H1 (cell line): ENCODE data around the gene DHRS2. TPM values are rescaled to one million over a fixed set of nuclear protein-coding genes. Genes with fewer than 3 reads are reported as not detected.

ENCODE experiments used
- GTF2F1 ChIP-seq: IDR thresholded peaks from 2 replicates; pipeline ENCODE4 v1.6.1; 2012; ENCODE audit warnings: low read depth, low read length, improper control_type of control experiment, borderline replicate concordance
- SIX5 ChIP-seq: IDR thresholded peaks from 2 replicates; pipeline ENCODE4 v1.6.1; 2011; ENCODE audit warnings: mild to moderate bottlenecking, low read depth, low read length
- polyA plus RNA-seq, 7 experiments: library from polyadenylated mRNA; depleted of rRNA in 3 of 7; stranded (reverse) in 5 of 7; unstranded in 2 of 7; fragments of >200 nt in 5 of 7; fragments of 200-250 nt in 2 of 7; gene quantifications; 1 replicate in 5 of 7; 2 replicates in 1 of 7; 4 replicates in 1 of 7; pipeline versions ENCODE4 v1.2.1 to v1.2.3, GENCODE V29; 2011 to 2013; ENCODE audit warnings: missing spikeins in 2 of 7, mixed read lengths in 2 of 7
- total RNA-seq: library from RNA; stranded (reverse); fragmentation: NEBNext Ultra II Directional; extraction: Animal tissue kit (Norgen Biotek cat#: 25700); gene quantifications from 2 replicates; pipeline ENCODE4 v1.2.1, GENCODE V29; 2021
- TF ChIP-seq, protein P1 (sequence below): fragments of 300-600 bp; sonication (generic); IDR thresholded peaks from 2 replicates; pipeline ENCODE4 v1.7.1; 2012; ENCODE audit warnings: low read length, moderate library complexity, mild to moderate bottlenecking, inconsistent platforms; ENCODE audit not compliant: insufficient replicate concordance

DHRS2 gene
- total and polyA plus RNA-seq, 2 of the 8 experiments (the other 6 are each of a cell fraction or from before 2014, with no cell fraction given), result 1.1 to 3.5 TPM

DNA sequence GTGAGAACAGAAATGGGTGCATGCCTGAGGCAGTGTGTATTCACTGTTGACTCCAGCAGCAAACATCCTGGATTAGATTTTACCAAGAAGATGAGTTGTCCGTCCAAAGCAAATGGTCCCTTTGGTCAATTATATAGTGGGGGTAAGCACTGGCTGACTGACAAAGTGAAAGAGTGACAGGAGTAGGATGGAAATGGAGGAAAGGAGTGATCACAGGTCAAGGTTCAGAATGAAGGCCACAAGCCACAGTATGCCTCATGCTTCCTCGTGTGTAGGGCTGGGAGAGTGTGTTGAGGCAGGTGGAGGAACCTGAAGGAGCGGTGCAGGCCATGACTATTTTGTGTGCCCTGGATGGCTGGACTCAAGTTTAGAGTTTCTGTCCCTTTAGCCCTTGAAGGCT, 14.3 kb downstream of the DHRS2 start (continued):
- TF ChIP-seq, protein P1, sequence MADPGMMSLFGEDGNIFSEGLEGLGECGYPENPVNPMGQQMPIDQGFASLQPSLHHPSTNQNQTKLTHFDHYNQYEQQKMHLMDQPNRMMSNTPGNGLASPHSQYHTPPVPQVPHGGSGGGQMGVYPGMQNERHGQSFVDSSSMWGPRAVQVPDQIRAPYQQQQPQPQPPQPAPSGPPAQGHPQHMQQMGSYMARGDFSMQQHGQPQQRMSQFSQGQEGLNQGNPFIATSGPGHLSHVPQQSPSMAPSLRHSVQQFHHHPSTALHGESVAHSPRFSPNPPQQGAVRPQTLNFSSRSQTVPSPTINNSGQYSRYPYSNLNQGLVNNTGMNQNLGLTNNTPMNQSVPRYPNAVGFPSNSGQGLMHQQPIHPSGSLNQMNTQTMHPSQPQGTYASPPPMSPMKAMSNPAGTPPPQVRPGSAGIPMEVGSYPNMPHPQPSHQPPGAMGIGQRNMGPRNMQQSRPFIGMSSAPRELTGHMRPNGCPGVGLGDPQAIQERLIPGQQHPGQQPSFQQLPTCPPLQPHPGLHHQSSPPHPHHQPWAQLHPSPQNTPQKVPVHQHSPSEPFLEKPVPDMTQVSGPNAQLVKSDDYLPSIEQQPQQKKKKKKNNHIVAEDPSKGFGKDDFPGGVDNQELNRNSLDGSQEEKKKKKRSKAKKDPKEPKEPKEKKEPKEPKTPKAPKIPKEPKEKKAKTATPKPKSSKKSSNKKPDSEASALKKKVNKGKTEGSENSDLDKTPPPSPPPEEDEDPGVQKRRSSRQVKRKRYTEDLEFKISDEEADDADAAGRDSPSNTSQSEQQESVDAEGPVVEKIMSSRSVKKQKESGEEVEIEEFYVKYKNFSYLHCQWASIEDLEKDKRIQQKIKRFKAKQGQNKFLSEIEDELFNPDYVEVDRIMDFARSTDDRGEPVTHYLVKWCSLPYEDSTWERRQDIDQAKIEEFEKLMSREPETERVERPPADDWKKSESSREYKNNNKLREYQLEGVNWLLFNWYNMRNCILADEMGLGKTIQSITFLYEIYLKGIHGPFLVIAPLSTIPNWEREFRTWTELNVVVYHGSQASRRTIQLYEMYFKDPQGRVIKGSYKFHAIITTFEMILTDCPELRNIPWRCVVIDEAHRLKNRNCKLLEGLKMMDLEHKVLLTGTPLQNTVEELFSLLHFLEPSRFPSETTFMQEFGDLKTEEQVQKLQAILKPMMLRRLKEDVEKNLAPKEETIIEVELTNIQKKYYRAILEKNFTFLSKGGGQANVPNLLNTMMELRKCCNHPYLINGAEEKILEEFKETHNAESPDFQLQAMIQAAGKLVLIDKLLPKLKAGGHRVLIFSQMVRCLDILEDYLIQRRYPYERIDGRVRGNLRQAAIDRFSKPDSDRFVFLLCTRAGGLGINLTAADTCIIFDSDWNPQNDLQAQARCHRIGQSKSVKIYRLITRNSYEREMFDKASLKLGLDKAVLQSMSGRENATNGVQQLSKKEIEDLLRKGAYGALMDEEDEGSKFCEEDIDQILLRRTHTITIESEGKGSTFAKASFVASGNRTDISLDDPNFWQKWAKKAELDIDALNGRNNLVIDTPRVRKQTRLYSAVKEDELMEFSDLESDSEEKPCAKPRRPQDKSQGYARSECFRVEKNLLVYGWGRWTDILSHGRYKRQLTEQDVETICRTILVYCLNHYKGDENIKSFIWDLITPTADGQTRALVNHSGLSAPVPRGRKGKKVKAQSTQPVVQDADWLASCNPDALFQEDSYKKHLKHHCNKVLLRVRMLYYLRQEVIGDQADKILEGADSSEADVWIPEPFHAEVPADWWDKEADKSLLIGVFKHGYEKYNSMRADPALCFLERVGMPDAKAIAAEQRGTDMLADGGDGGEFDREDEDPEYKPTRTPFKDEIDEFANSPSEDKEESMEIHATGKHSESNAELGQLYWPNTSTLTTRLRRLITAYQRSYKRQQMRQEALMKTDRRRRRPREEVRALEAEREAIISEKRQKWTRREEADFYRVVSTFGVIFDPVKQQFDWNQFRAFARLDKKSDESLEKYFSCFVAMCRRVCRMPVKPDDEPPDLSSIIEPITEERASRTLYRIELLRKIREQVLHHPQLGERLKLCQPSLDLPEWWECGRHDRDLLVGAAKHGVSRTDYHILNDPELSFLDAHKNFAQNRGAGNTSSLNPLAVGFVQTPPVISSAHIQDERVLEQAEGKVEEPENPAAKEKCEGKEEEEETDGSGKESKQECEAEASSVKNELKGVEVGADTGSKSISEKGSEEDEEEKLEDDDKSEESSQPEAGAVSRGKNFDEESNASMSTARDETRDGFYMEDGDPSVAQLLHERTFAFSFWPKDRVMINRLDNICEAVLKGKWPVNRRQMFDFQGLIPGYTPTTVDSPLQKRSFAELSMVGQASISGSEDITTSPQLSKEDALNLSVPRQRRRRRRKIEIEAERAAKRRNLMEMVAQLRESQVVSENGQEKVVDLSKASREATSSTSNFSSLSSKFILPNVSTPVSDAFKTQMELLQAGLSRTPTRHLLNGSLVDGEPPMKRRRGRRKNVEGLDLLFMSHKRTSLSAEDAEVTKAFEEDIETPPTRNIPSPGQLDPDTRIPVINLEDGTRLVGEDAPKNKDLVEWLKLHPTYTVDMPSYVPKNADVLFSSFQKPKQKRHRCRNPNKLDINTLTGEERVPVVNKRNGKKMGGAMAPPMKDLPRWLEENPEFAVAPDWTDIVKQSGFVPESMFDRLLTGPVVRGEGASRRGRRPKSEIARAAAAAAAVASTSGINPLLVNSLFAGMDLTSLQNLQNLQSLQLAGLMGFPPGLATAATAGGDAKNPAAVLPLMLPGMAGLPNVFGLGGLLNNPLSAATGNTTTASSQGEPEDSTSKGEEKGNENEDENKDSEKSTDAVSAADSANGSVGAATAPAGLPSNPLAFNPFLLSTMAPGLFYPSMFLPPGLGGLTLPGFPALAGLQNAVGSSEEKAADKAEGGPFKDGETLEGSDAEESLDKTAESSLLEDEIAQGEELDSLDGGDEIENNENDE, result no peak
- TF ChIP-seq SIX5, result no peak
- no peak for TF ChIP-seq GTF2F1
